Measurements from ENCODE around the gene DPP8. TPM values are rescaled to one million over a fixed set of nuclear protein-coding genes. Genes with fewer than 3 reads are reported as not detected.
"Not testable (repeated sequence)": the region's sequence is repeated elsewhere in the genome, so short reads cannot be mapped to it uniquely, and the experiment has no call there.

The DPP8 gene
- total and polyA plus RNA-seq, 10 donors: 6.0 to 74.6 (median 53.2) TPM

- Histone ChIP-seq H3K36me3 (peaks cover 0 to 33% (median 9%) of the 10 kb centered on the region in 6 donors), H3K27me3 (replicated peaks in 1 of 7) (no peaks in the 10 kb centered on the region), H3K27ac (no peak overlapping the region), H3K9me3 (no peaks in the 10 kb centered on the region), H3K4me3 (no peak overlapping the region), H3K4me1 (peaks cover 0 to 4% (median 0%) of the 10 kb centered on the region in 6 donors)
- no peak for DNase-seq
- intact Hi-C loops (cut with DNase I; ENCODE audit: low total_unique reads): no loop called here
- 79 to 84% (median 81%) methylated on average over 2 of the region's 2 CpGs for WGBS, 5 donors
- TF ChIP-seq, protein P1, sequence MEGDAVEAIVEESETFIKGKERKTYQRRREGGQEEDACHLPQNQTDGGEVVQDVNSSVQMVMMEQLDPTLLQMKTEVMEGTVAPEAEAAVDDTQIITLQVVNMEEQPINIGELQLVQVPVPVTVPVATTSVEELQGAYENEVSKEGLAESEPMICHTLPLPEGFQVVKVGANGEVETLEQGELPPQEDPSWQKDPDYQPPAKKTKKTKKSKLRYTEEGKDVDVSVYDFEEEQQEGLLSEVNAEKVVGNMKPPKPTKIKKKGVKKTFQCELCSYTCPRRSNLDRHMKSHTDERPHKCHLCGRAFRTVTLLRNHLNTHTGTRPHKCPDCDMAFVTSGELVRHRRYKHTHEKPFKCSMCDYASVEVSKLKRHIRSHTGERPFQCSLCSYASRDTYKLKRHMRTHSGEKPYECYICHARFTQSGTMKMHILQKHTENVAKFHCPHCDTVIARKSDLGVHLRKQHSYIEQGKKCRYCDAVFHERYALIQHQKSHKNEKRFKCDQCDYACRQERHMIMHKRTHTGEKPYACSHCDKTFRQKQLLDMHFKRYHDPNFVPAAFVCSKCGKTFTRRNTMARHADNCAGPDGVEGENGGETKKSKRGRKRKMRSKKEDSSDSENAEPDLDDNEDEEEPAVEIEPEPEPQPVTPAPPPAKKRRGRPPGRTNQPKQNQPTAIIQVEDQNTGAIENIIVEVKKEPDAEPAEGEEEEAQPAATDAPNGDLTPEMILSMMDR (IDR thresholded peaks at IDR 0.05 in 8 of 11, conservative IDR thresholded peaks at IDR 0.05 in 3 of 11): no peak
- TF ChIP-seq POLR2AphosphoS5 (IDR thresholded peaks at IDR 0.05) (no peak), POLR2A (IDR thresholded peaks at IDR 0.05) (no peak)
Observed at GRCh38 chr15:65551183-65551582, 33.7 kb upstream of the DPP8 start.

- Histone ChIP-seq H3K4me3 (no peak overlapping the region), H3K9me3 (no peaks in the 10 kb centered on the region), H3K27me3 (replicated peaks in 1 of 7) (no peaks in the 10 kb centered on the region), H3K36me3 (peaks cover 0 to 28% (median 5%) of the 10 kb centered on the region in 6 donors), H3K4me1 (peaks cover 0 to 4% (median 0%) of the 10 kb centered on the region in 6 donors), H3K27ac (no peak overlapping the region)
- TF ChIP-seq, protein P1 (IDR thresholded peaks at IDR 0.05 in 8 of 11, conservative IDR thresholded peaks at IDR 0.05 in 3 of 11): no peak
- no peak for TF ChIP-seq POLR2A (IDR thresholded peaks at IDR 0.05)
- no peak for TF ChIP-seq POLR2AphosphoS5 (IDR thresholded peaks at IDR 0.05)
- no peak for DNase-seq
- intact Hi-C loops (cut with DNase I; ENCODE audit: low total_unique reads): no loop called here
- WGBS, 5 donors: 55 to 75% (median 69%) methylated on average over 3 of the region's 3 CpGs
Observed at GRCh38 chr15:65550681-65551098, 33.2 kb upstream of the DPP8 start.

DNA sequence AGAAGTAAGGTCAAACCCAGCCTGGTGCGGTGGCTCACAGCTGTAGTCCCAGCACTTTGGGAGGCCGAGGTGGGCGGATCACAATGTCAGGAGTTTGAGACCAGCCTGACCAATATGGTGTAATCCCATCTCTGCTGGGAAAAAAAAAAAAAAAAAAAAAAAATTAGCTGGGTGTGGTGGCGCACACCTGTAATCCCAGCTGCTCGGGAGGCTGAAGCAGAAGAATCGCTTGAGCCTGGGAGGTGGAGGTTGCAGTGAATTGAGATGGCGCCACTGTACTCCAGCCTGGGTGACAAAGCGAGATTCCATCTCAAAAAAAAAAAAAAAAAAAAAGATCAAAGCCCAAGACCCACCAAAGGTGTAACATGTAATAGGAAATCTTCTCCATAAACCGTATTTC lies 31.8 kb upstream of the DPP8 start:
- DNase-seq; H3K4me1 ChIP-seq; H3K4me3 ChIP-seq; H3K9me3 ChIP-seq; H3K27me3 ChIP-seq (replicated peaks in 1 of 7); H3K27ac ChIP-seq; intact Hi-C loops (cut with DNase I; ENCODE audit: low total_unique reads): not testable (repeated sequence)
- WGBS, 5 donors: 97 to 98% (median 97%) methylated on average over 8 to 9 of the region's 9 CpGs
- H3K36me3 ChIP-seq: peaks cover 0 to 14% (median 0%) of the 10 kb centered on the region in 6 donors

GRCh38 chr15:65547841-65548240 lies 30.4 kb upstream of the DPP8 start:
- DNase-seq: no peak
- TF ChIP-seq POLR2A (IDR thresholded peaks at IDR 0.05): no peak
- TF ChIP-seq, protein P1 (IDR thresholded peaks at IDR 0.05 in 8 of 11, conservative IDR thresholded peaks at IDR 0.05 in 3 of 11): no peak
- TF ChIP-seq POLR2AphosphoS5 (IDR thresholded peaks at IDR 0.05): no peak
- no peaks in the 10 kb centered on the region for H3K9me3 ChIP-seq
- peaks cover 0 to 4% (median 0%) of the 10 kb centered on the region in 6 donors for H3K4me1 ChIP-seq
- H3K27me3 ChIP-seq (replicated peaks in 1 of 7): no peaks in the 10 kb centered on the region
- peaks cover 0 to 8% (median 0%) of the 10 kb centered on the region in 6 donors for H3K36me3 ChIP-seq
- no peak overlapping the region for H3K27ac ChIP-seq
- no peak overlapping the region for H3K4me3 ChIP-seq
- intact Hi-C loops (cut with DNase I; ENCODE audit: low total_unique reads): no loop called here
